B cell (primary cell): ENCODE measurements around the gene KCNC1. TPM values are rescaled to one million over a fixed set of nuclear protein-coding genes. Genes with fewer than 3 reads are reported as not detected.

Experiments used
- ATAC-seq: fragments of 200-7000 bp; cut with Tn5 transposase; one replicate; pipeline ENCODE4 v1.10.0; 2021; ENCODE audit warnings: low read depth, mild to moderate bottlenecking, moderate number of reproducible peaks, moderate library complexity
- CTCF ChIA-PET: fragments of 350-600 bp; sonication (Branson Sonifier 250); formaldehyde crosslinking; loops from one replicate; lab custom pipeline; 2021; ENCODE audit warnings: antibody characterized with exemption, inconsistent platforms; lab: Charles Lee
- POLR2A ChIA-PET: fragments of 350-600 bp; sonication (Branson Sonifier 250); formaldehyde crosslinking; loops from one replicate; lab custom pipeline; 2021; ENCODE audit warnings: antibody characterized with exemption; lab: Charles Lee
- DNase-seq: peaks from one replicate; pipeline ENCODE4 v3.0.0; 2013
- H2AFZ ChIP-seq: 2 replicates; pipeline ENCODE4 v1.6.1; 2012; ENCODE audit warnings: mild to moderate bottlenecking, low read depth, low read length; ENCODE audit not compliant: insufficient read depth, poor library complexity, severe bottlenecking
- H3K27ac ChIP-seq, 2 donors: 1 replicate in 1 of 2; 2 replicates in 1 of 2; pipeline ENCODE4 v1.5.1; 2012 to 2013; ENCODE audit warnings: low read length in 2 of 2, mild to moderate bottlenecking in 2 of 2, moderate library complexity in 1 of 2
- H3K27me3 ChIP-seq, 4 experiments: fragments of 200-600 bp in 1 of 4; sonication (generic) in 1 of 4; replicated peaks in 1 of 4; 1 replicate in 2 of 4; 2 replicates in 2 of 4; pipeline versions ENCODE4 v1.6.1 to v1.7.0; 2013 to 2016; ENCODE audit warnings: low read length in 3 of 4, mild to moderate bottlenecking in 2 of 4, mixed read lengths in 1 of 4, moderate library complexity in 1 of 4; ENCODE audit not compliant: insufficient read depth in 4 of 4, control insufficient read depth in 3 of 4; ENCODE audit errors: control extremely low read depth in 1 of 4
- H3K36me3 ChIP-seq, 2 experiments: replicated peaks in 1 of 2; 1 replicate in 1 of 2; 2 replicates in 1 of 2; pipeline versions ENCODE4 v1.6.1 to v1.7.1; 2013; ENCODE audit warnings: low read length in 1 of 2; ENCODE audit not compliant: insufficient read depth in 2 of 2, control insufficient read depth in 1 of 2; ENCODE audit errors: control extremely low read depth in 1 of 2, extremely low read depth in 1 of 2
- H3K4me1 ChIP-seq, 2 donors: fragments of 200-600 bp in 1 of 2; sonication (generic) in 1 of 2; 1 replicate in 1 of 2; 2 replicates in 1 of 2; pipeline versions ENCODE4 v1.5.1 to v1.6.1; 2013 to 2017; ENCODE audit warnings: low read length in 2 of 2; ENCODE audit not compliant: control insufficient read depth in 2 of 2, insufficient read depth in 2 of 2
- H3K4me2 ChIP-seq: replicated peaks from 2 replicates; pipeline ENCODE3; 2012; ENCODE audit warnings: mild to moderate bottlenecking, low read depth, low read length; ENCODE audit not compliant: poor library complexity, severe bottlenecking
- H3K4me3 ChIP-seq, 5 experiments: fragments of 200-600 bp in 1 of 5; sonication (generic) in 1 of 5; 1 replicate in 3 of 5; 2 replicates in 2 of 5; pipeline versions ENCODE4 v1.5.1 to v1.7.0; 2011 to 2016; ENCODE audit warnings: low read length in 4 of 5, mild to moderate bottlenecking in 4 of 5, low read depth in 2 of 5, control low read depth in 1 of 5, moderate library complexity in 1 of 5; ENCODE audit not compliant: insufficient read depth in 1 of 5; ENCODE audit errors: control extremely low read depth in 1 of 5, extremely low read depth in 1 of 5
- H3K79me2 ChIP-seq: fragments of 200-600 bp; sonication (generic); one replicate; pipeline ENCODE4 v1.6.0; 2016; ENCODE audit warnings: low read length; ENCODE audit not compliant: control insufficient read depth, insufficient read depth
- H3K9ac ChIP-seq: fragments of 200-600 bp; sonication (generic); 2 replicates; pipeline ENCODE4 v1.6.1; 2017; ENCODE audit warnings: mild to moderate bottlenecking, low read length, moderate library complexity
- H3K9me3 ChIP-seq, 3 donors: one replicate each; pipeline versions ENCODE4 v1.6.1 to v1.7.1; 2013; ENCODE audit warnings: low read length in 2 of 3; ENCODE audit not compliant: control insufficient read depth in 2 of 3, insufficient read depth in 1 of 3; ENCODE audit errors: control extremely low read depth in 1 of 3
- H4K20me1 ChIP-seq: 2 replicates; pipeline ENCODE4 v1.6.0; 2012; ENCODE audit warnings: mild to moderate bottlenecking, low read length; ENCODE audit not compliant: insufficient read depth, control insufficient read depth, poor library complexity, severe bottlenecking
- H3K27ac Mint-ChIP-seq: one replicate; pipeline ENCODE4 v1.8.0; 2021; ENCODE audit warnings: mixed read lengths
- H3K27me3 Mint-ChIP-seq: one replicate; pipeline ENCODE4 v1.8.0; 2021; ENCODE audit warnings: mixed read lengths
- H3K4me1 Mint-ChIP-seq: one replicate; pipeline ENCODE4 v1.8.0; 2021; ENCODE audit warnings: mixed read lengths
- H3K4me3 Mint-ChIP-seq: one replicate; pipeline ENCODE4 v1.8.0; 2021; ENCODE audit warnings: mixed read lengths
- H3K9me3 Mint-ChIP-seq: one replicate; pipeline ENCODE4 v1.8.0; 2022; ENCODE audit warnings: mixed read lengths; ENCODE audit not compliant: insufficient read depth
- CTCF ChIP-seq: fragments of 200-600 bp; IDR thresholded peaks from one replicate; pipeline ENCODE4 v1.8.0; 2022; ENCODE audit warnings: antibody characterized with exemption, mild to moderate bottlenecking
- EZH2 ChIP-seq: IDR thresholded peaks from 2 replicates; pipeline ENCODE4 v1.6.1; 2012; ENCODE audit warnings: borderline replicate concordance, low read depth, mild to moderate bottlenecking, moderate library complexity, low read length; ENCODE audit not compliant: insufficient read depth, poor library complexity, severe bottlenecking
- WGBS: methylation state at CpG from one replicate; pipeline ENCODE4 v1.1.5; 2013; ENCODE audit warnings: missing lambda C conversion rate; ENCODE audit not compliant: insufficient coverage; 5-methylcytosine and 5-hydroxymethylcytosine counted together
- intact Hi-C: fragments of 100-400 bp; cut with micrococcal nuclease; formaldehyde crosslinking; loops from one replicate; pipeline ENCODE4 v1.10.0; 2022
- polyA plus RNA-seq: library from polyadenylated mRNA; depleted of rRNA; stranded (reverse); fragments of >200 nt; gene quantifications from 2 replicates; pipeline ENCODE4 v1.2.3, GENCODE V29; 2012
- total RNA-seq, 2 donors: library from RNA; stranded (reverse); fragments of 120-200 nt in 1 of 2; gene quantifications; 1 replicate in 1 of 2; 2 replicates in 1 of 2; pipeline versions ENCODE4 v1.2.3 to v1.2.4, GENCODE V29; 2013 to 2022

The KCNC1 gene
- total and polyA plus RNA-seq, 2 donors (not counting 1 experiment from before 2014, with no cell fraction given) = not detected

- no peak overlapping the region for H2AFZ ChIP-seq
- no peaks in the 10 kb centered on the region for H4K20me1 ChIP-seq
- Mint-ChIP-seq H3K4me1 (no peaks in the 10 kb centered on the region), H3K4me3 (no peak overlapping the region), H3K27me3 (peaks cover 21% of the 10 kb centered on the region), H3K27ac (no peak overlapping the region), H3K9me3 (no peaks in the 10 kb centered on the region)
- H3K9me3 ChIP-seq = peaks cover 0 to 3% (median 0%) of the 10 kb centered on the region in 3 donors
- H3K4me3 ChIP-seq = no peak overlapping the region
- H3K27ac ChIP-seq = no peak overlapping the region
- no peaks in the 10 kb centered on the region for H3K36me3 ChIP-seq
- no peaks in the 10 kb centered on the region for H3K4me1 ChIP-seq
- intact Hi-C loops = no loop called here
- POLR2A ChIA-PET = no interaction called here
- peaks cover 0 to 10% (median 5%) of the 10 kb centered on the region in 4 experiments for H3K27me3 ChIP-seq
- CTCF ChIA-PET = no interaction called here
- WGBS = 89% methylated on average over 10 of the region's 18 CpGs
- DNase-seq = no peak
- ATAC-seq = no peak
- H3K4me2 ChIP-seq = no peak overlapping the region
- H3K79me2 ChIP-seq = no peaks in the 10 kb centered on the region
- TF ChIP-seq CTCF = no peak
- no peak for TF ChIP-seq EZH2
- H3K9ac ChIP-seq = no peak overlapping the region
Measured at GRCh38 chr11:17687946-17688670, 46.5 kb upstream of the KCNC1 start.

- H3K4me1 Mint-ChIP-seq = peaks cover 4% of the 10 kb centered on the region
- H3K36me3 ChIP-seq = no peaks in the 10 kb centered on the region
- H3K27me3 Mint-ChIP-seq = peaks cover 41% of the 10 kb centered on the region
- no peaks in the 10 kb centered on the region for H3K9me3 ChIP-seq
- H3K9ac ChIP-seq = no peak overlapping the region
- TF ChIP-seq EZH2 (no peak), CTCF (no peak)
- CTCF ChIA-PET = no interaction called here
- H3K27ac Mint-ChIP-seq = no peak overlapping the region
- H3K4me2 ChIP-seq = no peak overlapping the region
- WGBS = no CpG with 5 or more reads among the region's 2 CpGs
- H2AFZ ChIP-seq = no peak overlapping the region
- no peak overlapping the region for H3K27ac ChIP-seq
- ATAC-seq (no peak), DNase-seq (no peak)
- no peak overlapping the region for H3K4me3 ChIP-seq
- H3K9me3 Mint-ChIP-seq = no peaks in the 10 kb centered on the region
- POLR2A ChIA-PET = no interaction called here
- no peak overlapping the region for H3K4me3 Mint-ChIP-seq
- H3K4me1 ChIP-seq = no peaks in the 10 kb centered on the region
- intact Hi-C loops = no loop called here
- no peaks in the 10 kb centered on the region for H3K79me2 ChIP-seq
- peaks cover 0 to 27% (median 7%) of the 10 kb centered on the region in 4 experiments for H3K27me3 ChIP-seq
- H4K20me1 ChIP-seq = no peaks in the 10 kb centered on the region
Measured at GRCh38 chr11:17691550-17691949, 43.0 kb upstream of the KCNC1 start.
